CD14-positive monocyte (primary cell): ENCODE data around the gene CST9L. TPM values are rescaled to one million over a fixed set of nuclear protein-coding genes. Genes with fewer than 3 reads are reported as not detected.

ENCODE experiments used
- DNase-seq, 3 donors: peaks; one replicate each; pipeline ENCODE4 v3.0.0-alpha.2; 2011 to 2022
- H2AFZ ChIP-seq: 2 replicates; pipeline ENCODE4 v1.6.0; 2012; ENCODE audit warnings: mild to moderate bottlenecking, low read depth, low read length, inconsistent platforms; ENCODE audit not compliant: insufficient read depth, poor library complexity, severe bottlenecking
- H3K27ac ChIP-seq, 2 donors: 1 replicate in 1 of 2; 2 replicates in 1 of 2; pipeline ENCODE4 v1.5.1; 2012 to 2013; ENCODE audit warnings: low read length in 2 of 2, control low read depth in 1 of 2, inconsistent platforms in 1 of 2, low read depth in 1 of 2, mild to moderate bottlenecking in 1 of 2
- H3K27me3 ChIP-seq, 2 donors: one replicate each; pipeline versions ENCODE4 v1.6.0 to v1.6.1; 2011 to 2013; ENCODE audit warnings: low read length in 2 of 2; ENCODE audit not compliant: control insufficient read depth in 2 of 2, insufficient read depth in 2 of 2
- H3K36me3 ChIP-seq, 2 donors: replicated peaks in 1 of 2; 1 replicate in 1 of 2; 2 replicates in 1 of 2; pipeline versions ENCODE4 v1.5.1 to v1.6.1; 2012 to 2013; ENCODE audit warnings: low read length in 2 of 2, control low read depth in 1 of 2, inconsistent platforms in 1 of 2, mild to moderate bottlenecking in 1 of 2; ENCODE audit not compliant: insufficient read depth in 2 of 2, control insufficient read depth in 1 of 2
- H3K4me1 ChIP-seq, 2 donors: 1 replicate in 1 of 2; 2 replicates in 1 of 2; pipeline versions ENCODE4 v1.5.1 to v1.6.1; 2012 to 2013; ENCODE audit warnings: low read length in 2 of 2, control low read depth in 1 of 2, inconsistent platforms in 1 of 2, mild to moderate bottlenecking in 1 of 2, moderate library complexity in 1 of 2; ENCODE audit not compliant: insufficient read depth in 2 of 2, control insufficient read depth in 1 of 2
- H3K4me2 ChIP-seq: replicated peaks from 2 replicates; pipeline ENCODE3; 2012; ENCODE audit warnings: low read length, moderate library complexity, mild to moderate bottlenecking; ENCODE audit not compliant: poor library complexity, severe bottlenecking; ENCODE audit errors: extremely low read depth
- H3K4me3 ChIP-seq, 3 experiments: fragments of 200-600 bp in 1 of 3; sonication (generic) in 1 of 3; replicated peaks in 1 of 3; 1 replicate in 2 of 3; 2 replicates in 1 of 3; pipeline ENCODE4 v1.5.1; 2011 to 2013; ENCODE audit warnings: low read length in 3 of 3, mild to moderate bottlenecking in 3 of 3, control low read depth in 2 of 3, low read depth in 2 of 3, inconsistent platforms in 1 of 3, moderate library complexity in 1 of 3
- H3K79me2 ChIP-seq: 2 replicates; pipeline ENCODE4 v1.6.0; 2012; ENCODE audit warnings: mild to moderate bottlenecking, control low read depth, inconsistent platforms, low read length, moderate library complexity; ENCODE audit not compliant: insufficient read depth
- H3K9ac ChIP-seq: 2 replicates; pipeline ENCODE4 v1.6.0; 2017; ENCODE audit warnings: low read length, mild to moderate bottlenecking; ENCODE audit not compliant: insufficient read depth, poor library complexity, severe bottlenecking
- H3K9me3 ChIP-seq, 2 donors: replicated peaks in 1 of 2; 1 replicate in 1 of 2; 2 replicates in 1 of 2; pipeline versions ENCODE4 v1.5.1 to v1.6.1; 2012 to 2013; ENCODE audit warnings: low read length in 2 of 2, control low read depth in 1 of 2; ENCODE audit not compliant: control insufficient read depth in 1 of 2, insufficient read depth in 1 of 2
- H4K20me1 ChIP-seq: 2 replicates; pipeline ENCODE4 v1.6.0; 2012; ENCODE audit warnings: mild to moderate bottlenecking, low read length, control low read depth, moderate library complexity; ENCODE audit not compliant: insufficient read depth
- H3K27ac Mint-ChIP-seq, 7 donors: one replicate each; pipeline ENCODE4 v1.8.0; 2020; ENCODE audit warnings: mild to moderate bottlenecking in 7 of 7, mixed read lengths in 7 of 7, moderate library complexity in 6 of 7, inconsistent platforms in 2 of 7
- H3K27me3 Mint-ChIP-seq, 3 donors: one replicate each; pipeline ENCODE4 v1.8.0; 2021 to 2022; ENCODE audit warnings: low read depth in 3 of 3, mild to moderate bottlenecking in 3 of 3, mixed read lengths in 3 of 3, moderate library complexity in 3 of 3, inconsistent platforms in 1 of 3
- H3K36me3 Mint-ChIP-seq, 2 donors: one replicate each; pipeline ENCODE4 v1.8.0; 2020; ENCODE audit warnings: mixed read lengths in 2 of 2, inconsistent platforms in 1 of 2, mild to moderate bottlenecking in 1 of 2
- H3K4me1 Mint-ChIP-seq: one replicate; pipeline ENCODE4 v1.8.0; 2020; ENCODE audit warnings: mild to moderate bottlenecking, mixed read lengths
- H3K4me3 Mint-ChIP-seq, 2 donors: one replicate each; pipeline ENCODE4 v1.8.0; 2020; ENCODE audit warnings: mild to moderate bottlenecking in 2 of 2, mixed read lengths in 2 of 2, moderate library complexity in 1 of 2
- H3K9me3 Mint-ChIP-seq, 7 donors: one replicate each; pipeline ENCODE4 v1.8.0; 2020 to 2022; ENCODE audit warnings: mixed read lengths in 7 of 7, mild to moderate bottlenecking in 6 of 7, moderate library complexity in 6 of 7, inconsistent platforms in 2 of 7
- WGBS: methylation state at CpG from one replicate; pipeline ENCODE4 v1.1.5; 2013; ENCODE audit warnings: missing lambda C conversion rate; ENCODE audit not compliant: insufficient coverage; 5-methylcytosine and 5-hydroxymethylcytosine counted together
- intact Hi-C, 2 donors: fragments of 100-400 bp; cut with micrococcal nuclease; formaldehyde crosslinking; loops; one replicate each; pipeline versions ENCODE4 v1.15.0 to v1.15.1; 2023
- polyA plus RNA-seq, 3 donors: library from polyadenylated mRNA; depleted of rRNA in 1 of 3; unstranded in 2 of 3; stranded (reverse) in 1 of 3; fragments of 300-500 nt in 2 of 3; fragments of >200 nt in 1 of 3; fragmentation: Illumina TruSeq in 2 of 3; gene quantifications; 1 replicate in 2 of 3; 2 replicates in 1 of 3; pipeline ENCODE4 v1.2.3, GENCODE V29; 2012 to 2021
- TF ChIP-seq, protein P1 (sequence below): fragments of 200-600 bp; IDR thresholded peaks from one replicate; pipeline ENCODE4 v1.8.0; 2022; ENCODE audit warnings: antibody characterized with exemption, mild to moderate bottlenecking

CST9L gene
- polyA plus RNA-seq, 3 donors = not detected

GRCh38 chr20:23551383-23551782 is 16.9 kb downstream of the CST9L start:
- H3K4me1 Mint-ChIP-seq = no peaks in the 10 kb centered on the region

GRCh38 chr20:23550227-23550626 is 18.1 kb downstream of the CST9L start:
- H2AFZ ChIP-seq = no peak overlapping the region
- H3K4me1 ChIP-seq = no peaks in the 10 kb centered on the region
- no peak overlapping the region for H3K4me2 ChIP-seq
- Mint-ChIP-seq H3K27me3 (peaks cover 5 to 8% (median 6%) of the 10 kb centered on the region in 3 donors), H3K27ac (no peak overlapping the region), H3K4me1 (no peaks in the 10 kb centered on the region), H3K36me3 (no peaks in the 10 kb centered on the region), H3K9me3 (peaks cover 0 to 2% (median 0%) of the 10 kb centered on the region in 7 donors), H3K4me3 (no peak overlapping the region)
- H3K36me3 ChIP-seq = no peaks in the 10 kb centered on the region
- 100% methylated on average over 1 of the region's 4 CpGs for WGBS
- no peak overlapping the region for H3K9ac ChIP-seq
- no peak overlapping the region for H3K27ac ChIP-seq
- intact Hi-C loops = no loop called here
- H3K79me2 ChIP-seq = no peaks in the 10 kb centered on the region
- H3K4me3 ChIP-seq = no peak overlapping the region
- TF ChIP-seq, protein P1, sequence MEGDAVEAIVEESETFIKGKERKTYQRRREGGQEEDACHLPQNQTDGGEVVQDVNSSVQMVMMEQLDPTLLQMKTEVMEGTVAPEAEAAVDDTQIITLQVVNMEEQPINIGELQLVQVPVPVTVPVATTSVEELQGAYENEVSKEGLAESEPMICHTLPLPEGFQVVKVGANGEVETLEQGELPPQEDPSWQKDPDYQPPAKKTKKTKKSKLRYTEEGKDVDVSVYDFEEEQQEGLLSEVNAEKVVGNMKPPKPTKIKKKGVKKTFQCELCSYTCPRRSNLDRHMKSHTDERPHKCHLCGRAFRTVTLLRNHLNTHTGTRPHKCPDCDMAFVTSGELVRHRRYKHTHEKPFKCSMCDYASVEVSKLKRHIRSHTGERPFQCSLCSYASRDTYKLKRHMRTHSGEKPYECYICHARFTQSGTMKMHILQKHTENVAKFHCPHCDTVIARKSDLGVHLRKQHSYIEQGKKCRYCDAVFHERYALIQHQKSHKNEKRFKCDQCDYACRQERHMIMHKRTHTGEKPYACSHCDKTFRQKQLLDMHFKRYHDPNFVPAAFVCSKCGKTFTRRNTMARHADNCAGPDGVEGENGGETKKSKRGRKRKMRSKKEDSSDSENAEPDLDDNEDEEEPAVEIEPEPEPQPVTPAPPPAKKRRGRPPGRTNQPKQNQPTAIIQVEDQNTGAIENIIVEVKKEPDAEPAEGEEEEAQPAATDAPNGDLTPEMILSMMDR = no peak
- no peak for DNase-seq
- H3K9me3 ChIP-seq = no peaks in the 10 kb centered on the region
- H4K20me1 ChIP-seq = no peaks in the 10 kb centered on the region
- no peaks in the 10 kb centered on the region for H3K27me3 ChIP-seq

More at GRCh38 chr20:23551383-23551782, 16.9 kb downstream of the CST9L start:
- no peak overlapping the region for H3K27ac ChIP-seq
- H4K20me1 ChIP-seq = no peaks in the 10 kb centered on the region
- Mint-ChIP-seq H3K27ac (no peak overlapping the region), H3K9me3 (peaks cover 0 to 3% (median 0%) of the 10 kb centered on the region in 7 donors), H3K36me3 (no peaks in the 10 kb centered on the region), H3K27me3 (peaks cover 6 to 8% (median 7%) of the 10 kb centered on the region in 3 donors), H3K4me3 (no peak overlapping the region)
- H3K4me2 ChIP-seq = no peak overlapping the region
- H3K4me1 ChIP-seq = no peaks in the 10 kb centered on the region
- H3K79me2 ChIP-seq = no peaks in the 10 kb centered on the region
- no peak for DNase-seq
- no peak overlapping the region for H3K4me3 ChIP-seq
- H3K27me3 ChIP-seq = no peaks in the 10 kb centered on the region
- intact Hi-C loops = no loop called here
- H3K36me3 ChIP-seq = no peaks in the 10 kb centered on the region
- H3K9me3 ChIP-seq = no peaks in the 10 kb centered on the region
- no peak overlapping the region for H2AFZ ChIP-seq
- TF ChIP-seq, protein P1 = no peak
- no peak overlapping the region for H3K9ac ChIP-seq
